Left lung (tissue), 10 donors: ENCODE data around the gene SALL3. TPM values are rescaled to one million over a fixed set of nuclear protein-coding genes. Genes with fewer than 3 reads are reported as not detected.

Source experiments
- ATAC-seq: fragments of 200-7000 bp; cut with Tn5 transposase; one replicate; pipeline ENCODE4 v1.9.1; 2020; ENCODE audit warnings: moderate library complexity
- DNase-seq, 4 donors: peaks; one replicate each; pipeline ENCODE4 v3.0.0-alpha.2; 2013 to 2020
- H3K27ac ChIP-seq, 2 donors: fragments of 200-600 bp; sonication (generic) in 1 of 2; one replicate each; pipeline versions ENCODE4 v1.5.0 to v1.8.0; 2020 to 2021
- H3K27me3 ChIP-seq, 2 donors: fragments of 200-600 bp; sonication (generic) in 1 of 2; one replicate each; pipeline versions ENCODE4 v1.5.0 to v1.8.0; 2020 to 2021
- H3K36me3 ChIP-seq, 2 donors: fragments of 200-600 bp; sonication (generic) in 1 of 2; one replicate each; pipeline versions ENCODE4 v1.5.0 to v1.8.0; 2020 to 2021
- H3K4me1 ChIP-seq, 2 donors: fragments of 200-600 bp; one replicate each; pipeline ENCODE4 v1.8.0; 2021
- H3K4me3 ChIP-seq, 2 donors: fragments of 200-600 bp; sonication (generic) in 1 of 2; one replicate each; pipeline versions ENCODE4 v1.5.0 to v1.8.0; 2020 to 2021; ENCODE audit warnings: mild to moderate bottlenecking in 1 of 2
- H3K9me3 ChIP-seq, 2 donors: fragments of 200-600 bp; sonication (generic) in 1 of 2; one replicate each; pipeline versions ENCODE4 v1.5.0 to v1.8.0; 2020 to 2021
- intact Hi-C, 2 donors: fragments of 100-400 bp; cut with DNase I; formaldehyde crosslinking; loops; one replicate each; pipeline versions ENCODE4 v1.11.2 to v1.14.2; 2022
- polyA plus RNA-seq, 6 donors: library from polyadenylated mRNA; unstranded; fragments of 120-200 nt; gene quantifications; one replicate each; pipeline ENCODE4 v1.2.1, GENCODE V29; 2013; ENCODE audit not compliant: insufficient read length in 6 of 6
- total RNA-seq, 2 donors: library from RNA; stranded (reverse); fragmentation: NEBNext Ultra II Directional; extraction: Animal tissue kit (Norgen Biotek cat#: 25700); gene quantifications; one replicate each; pipeline ENCODE4 v1.2.1, GENCODE V29; 2021
- TF ChIP-seq, protein P1 (sequence below), 2 donors: fragments of 200-600 bp; sonication (generic) in 1 of 2; IDR thresholded peaks; one replicate each; pipeline versions ENCODE4 v1.5.0 to v1.8.0; 2021; ENCODE audit warnings: antibody characterized with exemption in 2 of 2
- donor health status: DM: no; HTN: yes; CAD: no.
- donor health status: DM: no; HTN: no; CAD: no.

Gene SALL3
- total and polyA plus RNA-seq, 8 donors: 0.06 to 0.11 (median 0.08) TPM; not detected in 3

DNA sequence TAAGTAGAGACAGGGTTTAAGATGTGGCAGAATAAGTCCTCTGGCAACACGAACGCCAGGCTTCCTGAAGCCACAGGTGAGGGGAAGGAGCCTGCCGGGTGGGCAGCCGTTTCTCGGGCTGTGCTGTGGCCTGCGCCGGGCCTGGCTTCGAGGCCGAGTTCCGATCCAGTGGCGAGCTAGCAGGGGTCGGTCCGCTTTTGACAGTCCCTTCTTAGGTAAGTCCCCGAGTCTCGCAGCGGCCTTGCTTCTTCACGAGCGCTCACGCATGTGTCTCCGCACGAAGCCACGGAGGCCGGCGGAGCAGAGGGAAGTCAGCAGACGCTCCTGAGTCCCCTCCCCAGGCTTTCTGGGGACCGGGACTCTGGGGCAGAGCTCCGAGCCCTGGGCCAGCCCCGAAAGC, 26.0 kb downstream of the SALL3 start:
- Histone ChIP-seq H3K27me3 (peaks cover 0 to 54% of the 10 kb centered on the region in 2 donors), H3K27ac (no peak overlapping the region), H3K9me3 (peaks cover 0 to 5% of the 10 kb centered on the region in 2 donors), H3K4me3 (no peak overlapping the region), H3K36me3 (no peaks in the 10 kb centered on the region), H3K4me1 (no peaks in the 10 kb centered on the region)
- ATAC-seq: no peak
- TF ChIP-seq, protein P1, sequence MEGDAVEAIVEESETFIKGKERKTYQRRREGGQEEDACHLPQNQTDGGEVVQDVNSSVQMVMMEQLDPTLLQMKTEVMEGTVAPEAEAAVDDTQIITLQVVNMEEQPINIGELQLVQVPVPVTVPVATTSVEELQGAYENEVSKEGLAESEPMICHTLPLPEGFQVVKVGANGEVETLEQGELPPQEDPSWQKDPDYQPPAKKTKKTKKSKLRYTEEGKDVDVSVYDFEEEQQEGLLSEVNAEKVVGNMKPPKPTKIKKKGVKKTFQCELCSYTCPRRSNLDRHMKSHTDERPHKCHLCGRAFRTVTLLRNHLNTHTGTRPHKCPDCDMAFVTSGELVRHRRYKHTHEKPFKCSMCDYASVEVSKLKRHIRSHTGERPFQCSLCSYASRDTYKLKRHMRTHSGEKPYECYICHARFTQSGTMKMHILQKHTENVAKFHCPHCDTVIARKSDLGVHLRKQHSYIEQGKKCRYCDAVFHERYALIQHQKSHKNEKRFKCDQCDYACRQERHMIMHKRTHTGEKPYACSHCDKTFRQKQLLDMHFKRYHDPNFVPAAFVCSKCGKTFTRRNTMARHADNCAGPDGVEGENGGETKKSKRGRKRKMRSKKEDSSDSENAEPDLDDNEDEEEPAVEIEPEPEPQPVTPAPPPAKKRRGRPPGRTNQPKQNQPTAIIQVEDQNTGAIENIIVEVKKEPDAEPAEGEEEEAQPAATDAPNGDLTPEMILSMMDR (IDR thresholded peaks at IDR 0.05): no peak
- intact Hi-C loops: no loop called here
- no peak for DNase-seq

DNA sequence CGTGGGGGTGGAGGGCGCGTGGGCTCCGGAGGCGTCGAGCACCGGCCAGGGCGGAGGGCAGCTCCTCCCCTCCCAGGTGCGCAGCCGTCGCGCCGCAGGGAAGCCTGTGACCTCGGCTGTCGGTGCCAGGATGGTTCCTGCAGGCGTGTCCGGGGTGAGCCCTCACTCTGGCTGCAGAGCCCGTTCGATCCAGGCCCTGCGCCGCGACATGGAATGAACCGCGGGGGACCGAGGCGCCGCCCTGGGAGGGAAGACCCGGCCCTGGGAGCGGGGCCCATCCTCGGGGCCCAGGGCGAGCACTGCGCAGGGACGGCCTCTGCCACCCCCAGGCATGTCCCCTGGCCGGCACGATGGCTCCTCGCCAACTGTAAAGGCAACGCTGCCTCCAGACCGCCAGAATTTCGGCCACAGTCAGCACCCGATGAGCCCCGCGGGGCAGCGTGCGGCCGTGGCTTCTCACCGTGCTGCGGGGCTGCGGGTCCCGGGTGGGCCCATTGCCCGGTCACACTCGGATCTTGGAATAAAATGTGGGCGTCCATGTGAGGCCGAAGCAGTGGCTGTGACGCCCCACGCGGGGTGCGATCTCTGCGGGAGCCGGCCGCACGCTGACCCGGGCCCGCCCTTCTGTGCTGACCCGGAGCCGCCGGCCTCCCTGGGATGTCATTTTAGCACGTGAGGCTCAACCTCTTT, 26.6 kb downstream of the SALL3 start:
- no peak overlapping the region for H3K27ac ChIP-seq
- no peaks in the 10 kb centered on the region for H3K4me1 ChIP-seq
- DNase-seq (peak in 1 of 4 donors; percentile 72), ATAC-seq (no peak)
- TF ChIP-seq, protein P1 (IDR thresholded peaks at IDR 0.05): no peak
- intact Hi-C loops: no loop called here
- H3K4me3 ChIP-seq: no peak overlapping the region
- peaks cover 0 to 55% of the 10 kb centered on the region in 2 donors for H3K27me3 ChIP-seq
- H3K9me3 ChIP-seq: peaks cover 0 to 5% of the 10 kb centered on the region in 2 donors
- H3K36me3 ChIP-seq: no peaks in the 10 kb centered on the region

DNA sequence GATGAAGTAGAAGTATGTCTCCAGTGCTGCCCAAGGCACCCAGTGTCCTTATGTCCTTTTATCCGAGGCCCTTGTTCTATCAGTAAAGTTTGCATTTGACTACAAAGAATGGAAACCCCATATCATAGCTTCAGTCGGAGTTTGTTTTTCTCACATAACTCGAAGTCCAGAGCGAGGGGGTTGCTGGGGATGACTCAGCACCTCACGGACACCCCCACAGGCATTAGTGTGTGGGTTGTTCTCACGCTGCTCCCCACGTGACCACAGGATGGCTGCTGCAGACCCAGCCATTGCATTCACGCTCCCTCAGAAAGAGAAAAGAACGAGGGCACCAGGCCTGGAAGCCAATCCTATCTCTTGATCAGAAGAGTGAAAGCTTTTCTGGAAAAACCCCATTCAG, 27.8 kb downstream of the SALL3 start:
- intact Hi-C loops: no loop called here
- no peak for ATAC-seq
- no peaks in the 10 kb centered on the region for H3K4me1 ChIP-seq
- H3K4me3 ChIP-seq: no peak overlapping the region
- H3K27ac ChIP-seq: no peak overlapping the region
- H3K9me3 ChIP-seq: peaks cover 0 to 5% of the 10 kb centered on the region in 2 donors
- TF ChIP-seq, protein P1 (IDR thresholded peaks at IDR 0.05): no peak
- H3K27me3 ChIP-seq: peaks cover 0 to 61% of the 10 kb centered on the region in 2 donors
- no peaks in the 10 kb centered on the region for H3K36me3 ChIP-seq
- DNase-seq: no peak

DNA sequence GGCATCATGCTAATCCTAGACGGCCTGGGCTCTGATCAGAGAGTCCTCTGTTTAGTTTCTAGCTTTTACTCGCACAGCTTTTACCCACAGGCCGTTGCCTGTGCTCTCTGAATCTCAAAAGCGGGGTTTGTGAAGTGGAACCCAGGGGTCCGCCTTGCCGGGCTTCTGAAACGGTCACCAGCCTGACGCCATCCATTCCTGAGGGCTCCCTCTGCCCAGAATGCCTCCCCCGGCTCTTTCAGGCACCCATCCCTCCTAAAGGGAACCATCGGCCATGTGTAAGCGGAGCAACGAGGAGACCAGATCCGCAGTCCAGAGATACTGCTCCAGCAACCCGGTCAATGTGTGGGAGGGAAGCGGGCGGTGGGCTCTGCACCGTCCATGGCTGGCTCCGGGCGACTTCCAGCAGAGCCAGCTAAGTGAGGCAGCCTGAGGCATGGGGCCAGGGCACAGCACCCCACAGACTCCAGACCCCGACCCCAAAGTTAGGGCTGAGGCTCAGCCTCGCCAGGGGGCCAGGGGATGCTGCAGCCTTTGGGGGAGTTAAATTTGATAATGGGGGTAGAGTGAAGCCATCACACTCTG, 28.8 kb downstream of the SALL3 start:
- Histone ChIP-seq H3K4me3 (no peak overlapping the region), H3K9me3 (peaks cover 0 to 5% of the 10 kb centered on the region in 2 donors), H3K4me1 (no peaks in the 10 kb centered on the region), H3K27ac (no peak overlapping the region), H3K36me3 (no peaks in the 10 kb centered on the region), H3K27me3 (peaks cover 0 to 66% of the 10 kb centered on the region in 2 donors)
- intact Hi-C loops: no loop called here
- TF ChIP-seq, protein P1 (IDR thresholded peaks at IDR 0.05): no peak
- DNase-seq (no peak), ATAC-seq (no peak)

DNA sequence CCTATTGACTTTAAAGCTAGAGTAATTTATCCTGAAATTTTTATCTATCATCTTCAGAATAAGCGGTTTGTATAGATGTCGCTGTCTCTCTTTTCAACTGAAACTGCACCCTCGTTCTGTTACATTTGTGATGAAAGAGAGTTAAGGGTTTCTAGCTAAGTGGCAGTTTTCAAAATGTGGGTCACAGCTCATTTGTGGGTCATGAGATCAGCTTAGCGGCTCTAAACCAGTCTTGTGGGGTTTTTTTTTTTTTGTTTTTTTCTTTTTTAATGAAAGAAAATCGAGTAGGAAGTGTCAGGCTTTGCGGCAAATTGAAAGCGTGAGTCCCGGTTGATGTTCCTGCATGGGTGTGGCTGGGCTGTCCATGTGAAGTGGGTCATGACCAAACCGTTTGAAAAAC, 31.2 kb downstream of the SALL3 start:
- TF ChIP-seq, protein P1 (IDR thresholded peaks at IDR 0.05): no peak
- intact Hi-C loops: no loop called here
- Histone ChIP-seq H3K4me3 (no peak overlapping the region), H3K27ac (no peak overlapping the region), H3K9me3 (peaks cover 0 to 5% of the 10 kb centered on the region in 2 donors), H3K4me1 (no peaks in the 10 kb centered on the region), H3K36me3 (no peaks in the 10 kb centered on the region), H3K27me3 (peaks cover 0 to 52% of the 10 kb centered on the region in 2 donors)
- DNase-seq (no peak), ATAC-seq (no peak)
